Neural cell (in vitro differentiated cells): Measurements from ENCODE around the gene RAB11FIP3. TPM values are rescaled to one million over a fixed set of nuclear protein-coding genes. Genes with fewer than 3 reads are reported as not detected.
"Not testable (repeated sequence)": the region's sequence is repeated elsewhere in the genome, so short reads cannot be mapped to it uniquely, and the experiment has no call there.

Experiments used
- H2AFZ ChIP-seq: fragments of 200-600, 300-800 bp; sonication (generic), shearing (Covaris generic); 2 replicates; pipeline ENCODE4 v1.6.0; 2014; ENCODE audit warnings: low read depth, mild to moderate bottlenecking, antibody characterized with exemption, low read length, moderate library complexity
- H3F3A ChIP-seq: fragments of 200-600 bp; shearing (Covaris generic); 2 replicates; pipeline ENCODE4 v1.6.1; 2016; ENCODE audit warnings: mild to moderate bottlenecking, moderate library complexity, mixed read lengths, antibody characterized with exemption, low read length; ENCODE audit not compliant: insufficient read depth, poor library complexity, severe bottlenecking
- H3K27ac ChIP-seq: fragments of 200-600, 300-800 bp; sonication (generic), shearing (Covaris generic); 2 replicates; pipeline ENCODE4 v1.5.1; 2014; ENCODE audit warnings: mild to moderate bottlenecking, low read length, moderate library complexity
- H3K27me3 ChIP-seq: fragments of 300-800, 200-600 bp; sonication (generic), shearing (Covaris generic); 2 replicates; pipeline ENCODE4 v1.6.0; 2014; ENCODE audit warnings: mild to moderate bottlenecking, low read depth, low read length, moderate library complexity; ENCODE audit not compliant: insufficient read depth
- H3K36me3 ChIP-seq: fragments of 300-800, 200-600 bp; sonication (generic), shearing (Covaris generic); 2 replicates; pipeline ENCODE4 v1.5.1; 2014; ENCODE audit warnings: mild to moderate bottlenecking, antibody characterized with exemption, low read length, moderate library complexity; ENCODE audit not compliant: insufficient read depth
- H3K4me2 ChIP-seq: fragments of 300-800, 200-600 bp; sonication (generic), shearing (Covaris generic); 2 replicates; pipeline ENCODE4 v1.6.0; 2014; ENCODE audit warnings: mild to moderate bottlenecking, low read length
- H3K4me3 ChIP-seq: fragments of 300-800, 200-600 bp; sonication (generic), shearing (Covaris generic); 2 replicates; pipeline ENCODE4 v1.5.1; 2014; ENCODE audit warnings: mild to moderate bottlenecking, low read length, moderate library complexity
- H3K79me2 ChIP-seq: fragments of 200-600 bp; shearing (Covaris generic); replicated peaks from 2 replicates; pipeline ENCODE4 v1.6.0; 2014; ENCODE audit warnings: mild to moderate bottlenecking, low read length, moderate library complexity; ENCODE audit not compliant: insufficient read depth
- H3K9ac ChIP-seq: fragments of 300-800, 200-600 bp; sonication (generic), shearing (Covaris generic); 2 replicates; pipeline ENCODE4 v1.6.1; 2016; ENCODE audit warnings: mild to moderate bottlenecking, low read length, mixed read lengths
- H3K9me2 ChIP-seq: fragments of 200-600 bp; shearing (Covaris generic); 2 replicates; pipeline ENCODE4 v1.6.1; 2016; ENCODE audit warnings: mild to moderate bottlenecking, low read length, mixed read lengths; ENCODE audit not compliant: insufficient read depth
- H3K9me3 ChIP-seq: fragments of 200-600, 300-800 bp; sonication (generic), shearing (Covaris generic); 2 replicates; pipeline ENCODE4 v1.6.1; 2016; ENCODE audit warnings: mild to moderate bottlenecking, mixed run types, low read length, moderate library complexity, mixed read lengths
- H4K20me1 ChIP-seq: fragments of 200-600 bp; shearing (Covaris generic); 2 replicates; pipeline ENCODE4 v1.6.1; 2016; ENCODE audit warnings: mild to moderate bottlenecking, mixed run types; ENCODE audit not compliant: insufficient read depth
- CTCF ChIP-seq: fragments of 450-650 bp; IDR thresholded peaks from 2 replicates; pipeline ENCODE4 v1.5.1; 2014; ENCODE audit warnings: antibody characterized with exemption, mild to moderate bottlenecking, moderate library complexity; ENCODE audit not compliant: poor library complexity, severe bottlenecking
- EP300 ChIP-seq: fragments of 450-650 bp; conservative IDR thresholded peaks from 2 replicates; pipeline ENCODE4 v1.6.1; 2014; ENCODE audit warnings: antibody characterized with exemption, mild to moderate bottlenecking, moderate library complexity; ENCODE audit not compliant: poor library complexity, severe bottlenecking
- EZH2 ChIP-seq: fragments of 200-600, 300-800 bp; shearing (Covaris generic), sonication (generic); IDR thresholded peaks from 2 replicates; pipeline ENCODE4 v1.6.1; 2014; ENCODE audit warnings: antibody characterized with exemption, low read length, borderline replicate concordance, mild to moderate bottlenecking; ENCODE audit not compliant: insufficient read depth, poor library complexity, severe bottlenecking
- MXI1 ChIP-seq: fragments of 450-650 bp; conservative IDR thresholded peaks from 2 replicates; pipeline ENCODE4 v1.6.1; 2014; ENCODE audit warnings: antibody characterized with exemption, mild to moderate bottlenecking; ENCODE audit not compliant: poor library complexity, severe bottlenecking
- POLR2AphosphoS5 ChIP-seq: IDR thresholded peaks from 2 replicates; pipeline ENCODE4 v1.6.1; 2012
- RAD21 ChIP-seq: fragments of 450-650 bp; conservative IDR thresholded peaks from 2 replicates; pipeline ENCODE4 v1.6.1; 2014; ENCODE audit warnings: antibody characterized with exemption, mild to moderate bottlenecking, moderate library complexity
- REST ChIP-seq: IDR thresholded peaks from 2 replicates; pipeline ENCODE4 v1.6.1; 2012; ENCODE audit warnings: borderline replicate concordance
- SMC3 ChIP-seq: fragments of 450-650 bp; conservative IDR thresholded peaks from 2 replicates; pipeline ENCODE4 v1.6.1; 2014; ENCODE audit warnings: antibody characterized with exemption, mild to moderate bottlenecking, moderate library complexity; ENCODE audit not compliant: poor library complexity
- TAF1 ChIP-seq: IDR thresholded peaks from 2 replicates; pipeline ENCODE4 v1.6.1; 2012; ENCODE audit warnings: low read depth
- polyA plus RNA-seq: library from polyadenylated mRNA; depleted of rRNA; stranded (reverse); fragments of >200 nt; gene quantifications from 2 replicates; pipeline ENCODE4 v1.2.3, GENCODE V29; 2014

RAB11FIP3 gene
- polyA plus RNA-seq, 1 donor from 2014 or later = 55.0 TPM

- not testable (repeated sequence) for H3K36me3 ChIP-seq, H3K27ac ChIP-seq, H4K20me1 ChIP-seq, H3K79me2 ChIP-seq, H3K9ac ChIP-seq, H2AFZ ChIP-seq, H3K9me3 ChIP-seq, H3F3A ChIP-seq, H3K4me2 ChIP-seq, H3K9me2 ChIP-seq, H3K4me3 ChIP-seq, H3K27me3 ChIP-seq
- peak; percentile 26 for TF ChIP-seq CTCF
Measured at GRCh38 chr16:387761-388666, 37.4 kb upstream of the RAB11FIP3 start.

GRCh38 chr16:389352-389751, 36.1 kb upstream of the RAB11FIP3 start:
- Histone ChIP-seq H3K27me3 (no peaks in the 10 kb centered on the region), H3F3A (no peaks in the 10 kb centered on the region), H4K20me1 (no peaks in the 10 kb centered on the region), H3K36me3 (no peaks in the 10 kb centered on the region), H3K79me2 (no peaks in the 10 kb centered on the region), H3K27ac (no peak overlapping the region), H3K9me3 (no peaks in the 10 kb centered on the region), H3K9me2 (no peaks in the 10 kb centered on the region), H3K9ac (no peak overlapping the region), H3K4me2 (no peak overlapping the region), H2AFZ (no peak overlapping the region), H3K4me3 (no peak overlapping the region)
- no peak for TF ChIP-seq MXI1

- no peaks in the 10 kb centered on the region for H3K79me2 ChIP-seq
- H4K20me1 ChIP-seq = no peaks in the 10 kb centered on the region
- no peak overlapping the region for H3K4me3 ChIP-seq
- no peaks in the 10 kb centered on the region for H3K27me3 ChIP-seq
- no peak overlapping the region for H3K9ac ChIP-seq
- H3K36me3 ChIP-seq = no peaks in the 10 kb centered on the region
- no peaks in the 10 kb centered on the region for H3F3A ChIP-seq
- H3K27ac ChIP-seq = no peak overlapping the region
- H3K9me3 ChIP-seq = no peaks in the 10 kb centered on the region
- no peak overlapping the region for H3K4me2 ChIP-seq
- no peak for TF ChIP-seq REST
- no peak for TF ChIP-seq TAF1
- peak; percentile 62 for TF ChIP-seq RAD21
- TF ChIP-seq EP300 = no peak
- peak; percentile 38 for TF ChIP-seq SMC3
- no peak for TF ChIP-seq POLR2AphosphoS5
- peak; percentile 63 for TF ChIP-seq CTCF
- TF ChIP-seq MXI1 = no peak
- no peak for TF ChIP-seq EZH2
- no peak overlapping the region for H2AFZ ChIP-seq
- no peaks in the 10 kb centered on the region for H3K9me2 ChIP-seq
Measured at GRCh38 chr16:391885-392335, 33.5 kb upstream of the RAB11FIP3 start.
